NB4 (cell line): ENCODE data around the gene MAGEE2.

Experiments used
- CTCF ChIP-seq: IDR thresholded peaks from one replicate; pipeline ENCODE4 v1.5.1; 2012; ENCODE audit warnings: low read depth, low read length
- POLR2A ChIP-seq: IDR thresholded peaks from 2 replicates; pipeline ENCODE4 v1.6.1; 2011; ENCODE audit warnings: mild to moderate bottlenecking; ENCODE audit not compliant: insufficient read length; ENCODE audit errors: extremely low read depth
- TF ChIP-seq, protein P1 (sequence below): IDR thresholded peaks from 2 replicates; pipeline ENCODE4 v1.6.1; 2011; ENCODE audit warnings: low read depth, low read length

DNA sequence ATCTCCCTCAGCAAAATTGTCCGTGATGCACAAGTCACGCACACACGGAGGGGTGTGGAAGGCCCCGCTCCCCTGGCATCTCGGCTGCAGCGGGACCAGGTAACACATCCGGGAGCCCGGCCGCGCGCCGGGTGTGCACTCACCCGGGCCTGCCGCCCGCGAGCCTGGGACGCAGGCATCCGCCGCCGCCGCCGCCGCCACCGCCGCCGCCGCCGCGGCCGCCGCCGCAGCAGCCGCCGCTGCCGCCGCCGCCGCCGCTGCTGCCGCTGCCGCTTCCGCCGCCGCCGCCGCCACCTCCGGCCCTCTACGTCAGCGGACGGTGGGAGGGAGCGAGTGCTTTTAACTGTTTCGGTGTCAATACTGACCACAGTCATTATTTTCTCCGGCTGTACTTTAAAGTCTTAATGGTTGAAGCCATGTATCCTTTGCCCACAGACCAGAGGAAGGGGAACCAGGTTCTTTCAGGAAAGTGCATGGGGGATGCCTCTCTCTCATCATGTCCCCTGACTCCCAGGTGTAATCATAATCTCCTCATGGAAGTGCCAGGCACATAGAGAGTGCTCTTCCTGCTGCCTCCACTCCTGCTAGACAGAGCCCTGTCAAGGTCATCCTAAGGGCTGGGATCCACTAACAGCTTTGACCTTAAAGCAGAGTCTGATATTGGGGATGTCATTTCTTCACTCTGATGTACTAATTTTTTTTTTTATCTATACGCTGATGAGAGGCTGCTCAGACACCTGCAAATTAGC, 38.0 kb downstream of the MAGEE2 start:
- TF ChIP-seq CTCF, result no peak
- TF ChIP-seq POLR2A, result no peak
- TF ChIP-seq, protein P1, sequence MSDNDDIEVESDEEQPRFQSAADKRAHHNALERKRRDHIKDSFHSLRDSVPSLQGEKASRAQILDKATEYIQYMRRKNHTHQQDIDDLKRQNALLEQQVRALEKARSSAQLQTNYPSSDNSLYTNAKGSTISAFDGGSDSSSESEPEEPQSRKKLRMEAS, result no peak
